Suppressor macrophage (primary cell): ENCODE data around the gene ZNF526.
A peak's percentile ranks its signal among the peaks of the same experiment; 100 is the strongest.

Experiments used
- DNase-seq, 4 experiments: peaks; one replicate each; pipeline ENCODE4 v3.0.0-alpha.2; 2020 to 2022
- total RNA-seq, 17 experiments: gene quantifications; one replicate each; lab custom pipeline; 2026; ENCODE audit warnings: mixed read lengths in 6 of 17, inconsistent platforms in 3 of 17; lab: John Stamatoyannopoulos, UW

ZNF526 gene
- total RNA-seq: 2.9 to 21.8 (median 12.0) reads per million in 17 experiments

- DNase-seq: peak; percentile 99
Measured at GRCh38 chr19:42219812-42220750, at the start of gene ZNF526. Gene ZNF526 (plus strand): TSS chr19:42220312. CDS start chr19:42224404, 4,092 bp downstream.

GRCh38 chr19:42170715-42171114 is 49.4 kb upstream of the ZNF526 start:
- no peak for DNase-seq

GRCh38 chr19:42172261-42172660 is 47.9 kb upstream of the ZNF526 start:
- no peak for DNase-seq

GRCh38 chr19:42173695-42174094 is 46.4 kb upstream of the ZNF526 start:
- no peak for DNase-seq

- DNase-seq: no peak
Measured at GRCh38 chr19:42174188-42174587, 45.9 kb upstream of the ZNF526 start.

GRCh38 chr19:42174958-42175734 is 45.0 kb upstream of the ZNF526 start:
- DNase-seq: no peak

GRCh38 chr19:42175952-42176648 is 44.0 kb upstream of the ZNF526 start:
- peak in 1 of 4 experiments; percentile 27 for DNase-seq

- DNase-seq: no peak
Measured at GRCh38 chr19:42176649-42176989, 43.5 kb upstream of the ZNF526 start.

GRCh38 chr19:42176990-42177685 is 43.0 kb upstream of the ZNF526 start:
- DNase-seq: peak; percentile 60 to 87 (median 71)

GRCh38 chr19:42177686-42178019 is 42.5 kb upstream of the ZNF526 start:
- DNase-seq: no peak

- no peak for DNase-seq
Measured at GRCh38 chr19:42178791-42179674, 41.1 kb upstream of the ZNF526 start.

- peak; percentile 83 to 90 (median 88) for DNase-seq
Measured at GRCh38 chr19:42184401-42184861, 35.7 kb upstream of the ZNF526 start.

- DNase-seq: peak; percentile 58 to 81 (median 72)
Measured at GRCh38 chr19:42185277-42185676, 34.8 kb upstream of the ZNF526 start.

GRCh38 chr19:42188665-42189064 is 31.4 kb upstream of the ZNF526 start:
- no peak for DNase-seq

- DNase-seq: no peak
Measured at GRCh38 chr19:42189133-42189532, 31.0 kb upstream of the ZNF526 start.

GRCh38 chr19:42191330-42191729 is 28.8 kb upstream of the ZNF526 start:
- no peak for DNase-seq

GRCh38 chr19:42191855-42192254 is 28.3 kb upstream of the ZNF526 start:
- peak; percentile 54 to 82 (median 66) for DNase-seq

GRCh38 chr19:42193294-42193693 is 26.8 kb upstream of the ZNF526 start:
- DNase-seq: no peak

- no peak for DNase-seq
Measured at GRCh38 chr19:42193706-42194105, 26.4 kb upstream of the ZNF526 start.

- DNase-seq: no peak
Measured at GRCh38 chr19:42196011-42197001, 23.8 kb upstream of the ZNF526 start.
